NCI-H2227 treated with DMSO at 0.1 percent for 48 hours (cell line): ENCODE data around the gene NFAM1.

Experiments used
- DNase-seq: peaks from one replicate; lab custom pipeline; 2025; lab: John Stamatoyannopoulos, UW

NFAM1 gene

GRCh38 chr22:42383851-42384417 lies 48.3 kb downstream of the NFAM1 start:
- DNase-seq = no peak

- no peak for DNase-seq
Observed at GRCh38 chr22:42383287-42383686, 48.9 kb downstream of the NFAM1 start.

GRCh38 chr22:42380769-42381551 lies 51.2 kb downstream of the NFAM1 start:
- no peak for DNase-seq

DNA sequence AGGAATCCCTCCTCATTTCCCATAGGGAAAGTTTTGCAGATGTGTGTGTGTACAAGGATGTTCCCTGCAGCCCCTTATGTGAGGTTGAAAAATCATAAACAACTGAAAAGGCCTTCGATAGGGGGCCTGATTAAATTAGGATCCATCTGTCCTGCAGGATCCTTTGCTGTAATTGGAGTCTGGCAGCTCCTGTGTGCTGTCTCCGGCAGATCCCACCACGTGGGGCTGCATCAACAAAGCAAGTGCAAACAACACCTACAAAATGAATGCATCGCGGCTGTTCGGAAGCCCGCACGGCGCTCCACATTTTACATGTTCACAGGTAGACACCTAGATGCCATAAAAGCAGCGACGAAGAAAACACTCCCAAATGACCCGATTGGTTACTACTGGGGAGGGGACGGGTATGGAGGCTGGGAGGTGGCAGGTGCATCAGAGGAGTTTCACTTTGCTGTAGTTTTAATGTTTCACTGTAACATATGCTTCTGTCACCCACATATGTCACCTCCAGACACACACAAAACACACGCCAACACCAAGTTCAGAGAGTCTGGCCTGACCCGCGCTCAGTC lies 52.2 kb downstream of the NFAM1 start:
- DNase-seq = no peak

GRCh38 chr22:42376711-42377554 lies 55.3 kb downstream of the NFAM1 start:
- DNase-seq = peak; percentile 75

DNA sequence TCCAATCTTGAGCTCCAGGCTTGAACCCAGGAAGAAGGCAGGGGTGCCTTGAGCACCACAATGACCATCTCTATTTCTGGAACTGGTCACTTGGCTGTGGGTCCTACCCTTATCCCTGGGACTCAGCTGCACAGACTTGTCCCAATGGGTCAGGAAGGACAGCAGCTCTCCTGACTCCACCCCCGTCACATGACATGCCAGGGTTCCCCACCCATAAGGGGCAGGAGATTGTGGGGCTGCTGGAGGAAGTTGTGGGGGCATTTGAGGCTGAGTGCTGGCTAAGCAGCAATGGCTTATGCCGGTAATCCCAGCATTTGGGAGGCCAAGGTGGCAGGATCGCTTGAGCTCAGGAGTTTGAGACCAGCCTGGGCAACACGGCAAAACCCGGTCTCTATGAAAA lies 56.2 kb downstream of the NFAM1 start:
- DNase-seq = no peak

- peak; percentile 68 for DNase-seq
Observed at GRCh38 chr22:42372976-42373375, 59.2 kb downstream of the NFAM1 start.

- DNase-seq = no peak
Observed at GRCh38 chr22:42371501-42371900, 60.7 kb downstream of the NFAM1 start.

GRCh38 chr22:42371099-42371498 lies 61.1 kb downstream of the NFAM1 start:
- no peak for DNase-seq

GRCh38 chr22:42369250-42370041 lies 62.8 kb downstream of the NFAM1 start:
- DNase-seq = peak; percentile 83

- DNase-seq = no peak
Observed at GRCh38 chr22:42368379-42369249, 63.6 kb downstream of the NFAM1 start.

DNA sequence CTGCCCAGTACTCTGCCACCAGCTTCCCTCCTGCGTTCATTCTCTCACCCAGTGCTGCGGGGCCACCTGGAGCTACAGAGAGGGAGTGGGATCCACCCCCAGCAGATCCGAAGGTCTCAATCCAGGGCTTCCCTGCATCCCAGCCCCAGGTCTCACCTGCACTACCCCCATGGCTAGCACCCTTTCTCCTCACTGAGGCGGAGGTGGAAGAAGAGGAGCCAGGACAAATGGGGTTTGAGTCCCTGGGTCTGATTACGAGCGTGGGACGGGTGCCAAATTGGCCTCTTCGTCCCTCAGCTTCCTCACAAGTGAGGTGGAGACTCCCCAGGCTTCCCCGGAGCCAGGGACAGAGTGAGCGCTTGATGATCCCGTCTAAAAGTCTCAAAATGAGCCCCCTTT lies 64.2 kb downstream of the NFAM1 start:
- no peak for DNase-seq

- DNase-seq = no peak
Observed at GRCh38 chr22:42366806-42367581, 65.2 kb downstream of the NFAM1 start.

DNA sequence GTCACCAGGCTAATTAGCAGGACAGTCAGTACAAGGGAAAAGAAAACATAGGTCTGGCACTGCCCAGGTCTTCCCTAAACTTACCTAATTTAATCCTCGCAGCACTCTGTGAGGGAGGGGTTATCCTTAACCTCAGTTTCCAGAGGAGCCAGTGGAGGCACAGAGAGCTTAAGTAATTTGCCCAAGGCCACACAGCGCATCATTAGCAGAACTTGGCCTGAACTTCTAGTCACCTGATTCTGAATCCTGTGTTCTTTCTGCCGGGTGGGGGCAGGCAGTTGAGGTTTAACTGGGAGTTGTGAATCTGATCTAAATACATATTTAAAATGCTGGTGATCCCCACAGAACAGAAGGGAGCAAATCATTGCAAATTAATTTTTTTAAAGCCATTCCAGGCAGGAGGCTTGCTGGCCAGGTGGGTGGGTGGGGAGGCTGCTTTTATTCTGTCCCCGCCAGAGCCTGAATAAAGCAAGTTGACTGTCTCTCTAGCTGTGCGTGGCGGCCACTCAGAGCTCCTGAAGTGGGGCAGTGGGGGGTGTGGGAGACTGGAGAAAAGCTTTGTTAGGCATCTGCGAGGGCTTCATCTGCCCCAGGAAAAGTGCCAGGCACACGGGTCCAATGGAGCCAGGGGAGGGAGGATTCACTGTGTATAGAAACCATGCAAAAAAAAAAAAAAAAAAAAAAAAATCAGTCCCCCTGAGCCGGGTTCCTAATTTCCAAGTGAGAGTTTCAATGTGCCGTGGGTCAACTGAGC lies 66.1 kb downstream of the NFAM1 start:
- DNase-seq = no peak

GRCh38 chr22:42365111-42365865 lies 66.9 kb downstream of the NFAM1 start:
- DNase-seq = peak; percentile 56

- DNase-seq = no peak
Observed at GRCh38 chr22:42364604-42365110, 67.5 kb downstream of the NFAM1 start.

DNA sequence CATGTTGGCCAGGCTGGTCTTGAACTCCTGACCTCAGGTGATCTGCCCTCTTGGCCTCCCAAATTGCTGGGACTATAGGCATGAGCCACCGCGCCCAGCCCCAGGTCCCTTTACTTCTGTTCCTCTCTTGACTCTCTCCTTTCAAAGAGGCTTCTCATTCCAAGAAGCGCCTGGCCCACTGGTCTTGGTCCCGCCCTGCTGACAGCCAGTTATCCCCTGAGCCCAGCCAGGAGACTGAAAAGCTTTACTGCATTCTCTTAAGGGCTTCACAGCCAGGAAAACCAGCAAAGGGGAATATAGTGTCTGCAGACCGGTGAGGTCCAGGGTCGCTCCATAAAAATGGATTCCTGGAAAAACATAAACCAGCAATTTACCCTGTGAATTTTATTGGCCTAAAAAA lies 68.3 kb downstream of the NFAM1 start:
- DNase-seq = no peak

- no peak for DNase-seq
Observed at GRCh38 chr22:42361523-42361922, 70.7 kb downstream of the NFAM1 start.
